H9 (cell line): ENCODE data around the gene XPA. TPM values are rescaled to one million over a fixed set of nuclear protein-coding genes. Genes with fewer than 3 reads are reported as not detected.

Experiments
- DNase-seq: peaks from one replicate; pipeline ENCODE4 v3.0.0-alpha.2; 2017
- H2AFZ ChIP-seq: one replicate; pipeline ENCODE4 v1.6.1; 2013; ENCODE audit warnings: mild to moderate bottlenecking, low read length, control low read depth, moderate library complexity
- H2AK5ac ChIP-seq: 2 replicates; pipeline ENCODE4 v1.6.1; 2013; ENCODE audit warnings: low read length, control low read depth, mixed read lengths; ENCODE audit not compliant: insufficient read length
- H2BK120ac ChIP-seq: one replicate; pipeline ENCODE4 v1.6.1; 2013; ENCODE audit warnings: low read depth, mild to moderate bottlenecking, low read length, control low read depth, inconsistent platforms; ENCODE audit not compliant: poor library complexity, severe bottlenecking
- H2BK12ac ChIP-seq: 2 replicates; pipeline ENCODE4 v1.6.1; 2013; ENCODE audit warnings: low read length, control low read depth, mixed read lengths, low read depth; ENCODE audit not compliant: insufficient read length
- H2BK15ac ChIP-seq: 2 replicates; pipeline ENCODE4 v1.6.1; 2013; ENCODE audit warnings: low read depth, low read length, control low read depth
- H2BK20ac ChIP-seq: one replicate; pipeline ENCODE4 v1.6.1; 2013; ENCODE audit warnings: low read depth, mild to moderate bottlenecking, low read length, control low read depth, inconsistent platforms; ENCODE audit not compliant: poor library complexity, severe bottlenecking
- H2BK5ac ChIP-seq: 2 replicates; pipeline ENCODE4 v1.6.1; 2013; ENCODE audit warnings: low read length, control low read depth, mixed read lengths; ENCODE audit not compliant: insufficient read length
- H3K14ac ChIP-seq: 2 replicates; pipeline ENCODE4 v1.6.1; 2013; ENCODE audit warnings: low read length, control low read depth; ENCODE audit not compliant: insufficient read depth
- H3K18ac ChIP-seq: 2 replicates; pipeline ENCODE4 v1.6.1; 2013; ENCODE audit warnings: low read depth, mild to moderate bottlenecking, mixed read lengths, low read length, control low read depth; ENCODE audit not compliant: insufficient read length
- H3K23ac ChIP-seq: 2 replicates; pipeline ENCODE4 v1.6.1; 2013; ENCODE audit warnings: low read length, control low read depth, mixed read lengths, low read depth; ENCODE audit not compliant: insufficient read length
- H3K23me2 ChIP-seq: 2 replicates; pipeline ENCODE4 v1.6.1; 2013; ENCODE audit warnings: low read depth, mild to moderate bottlenecking, mixed read lengths, low read length, control low read depth; ENCODE audit not compliant: insufficient read length, poor library complexity, severe bottlenecking
- H3K27ac ChIP-seq: 2 replicates; pipeline ENCODE4 v1.5.1; 2013; ENCODE audit warnings: low read length, control low read depth, mixed read lengths, low read depth; ENCODE audit not compliant: insufficient read length
- H3K27me3 ChIP-seq: 2 replicates; pipeline ENCODE4 v1.6.1; 2013; ENCODE audit warnings: low read length, control low read depth, inconsistent platforms; ENCODE audit not compliant: insufficient read depth
- H3K4ac ChIP-seq: 2 replicates; pipeline ENCODE4 v1.6.1; 2013; ENCODE audit warnings: low read depth, mild to moderate bottlenecking, control low read depth, inconsistent platforms, low read length, moderate library complexity
- H3K4me1 ChIP-seq: 2 replicates; pipeline ENCODE4 v1.6.1; 2013; ENCODE audit warnings: low read length, control low read depth, inconsistent platforms; ENCODE audit not compliant: insufficient read depth
- H3K4me2 ChIP-seq: 2 replicates; pipeline ENCODE4 v1.6.1; 2013; ENCODE audit warnings: low read length, control low read depth, mixed read lengths; ENCODE audit not compliant: insufficient read length, insufficient read depth
- H3K56ac ChIP-seq: 2 replicates; pipeline ENCODE4 v1.6.1; 2013; ENCODE audit warnings: low read depth, mild to moderate bottlenecking, mixed read lengths, low read length, control low read depth; ENCODE audit not compliant: insufficient read length
- H3K79me1 ChIP-seq: 2 replicates; pipeline ENCODE4 v1.6.1; 2013; ENCODE audit warnings: low read depth, mild to moderate bottlenecking, moderate library complexity, low read length, control low read depth, inconsistent platforms; ENCODE audit not compliant: insufficient read depth, poor library complexity, severe bottlenecking
- H3K79me2 ChIP-seq: 2 replicates; pipeline ENCODE4 v1.6.1; 2013; ENCODE audit warnings: low read length, control low read depth, inconsistent platforms; ENCODE audit not compliant: insufficient read depth
- H3K9ac ChIP-seq: 2 replicates; pipeline ENCODE4 v1.6.1; 2013; ENCODE audit warnings: low read length, control low read depth, mixed read lengths; ENCODE audit not compliant: insufficient read length; ENCODE audit errors: extremely low read depth
- H3K9me3 ChIP-seq: one replicate; pipeline ENCODE4 v1.6.1; 2013; ENCODE audit warnings: low read depth, low read length, inconsistent platforms; ENCODE audit not compliant: control insufficient read depth
- H3T11ph ChIP-seq: one replicate; pipeline ENCODE4 v1.6.1; 2013; ENCODE audit warnings: mild to moderate bottlenecking, low read length, control low read depth, inconsistent platforms
- H4K20me1 ChIP-seq: one replicate; pipeline ENCODE4 v1.6.1; 2013; ENCODE audit not compliant: control insufficient read depth, insufficient read length, insufficient read depth
- H4K5ac ChIP-seq: 2 replicates; pipeline ENCODE4 v1.6.1; 2013; ENCODE audit warnings: low read depth, mild to moderate bottlenecking, mixed read lengths, low read length, control low read depth; ENCODE audit not compliant: insufficient read length
- H4K8ac ChIP-seq: replicated peaks from 2 replicates; pipeline ENCODE4 v1.6.1; 2013; ENCODE audit warnings: low read length, control low read depth, mixed read lengths, low read depth; ENCODE audit not compliant: insufficient read length
- H4K91ac ChIP-seq: 2 replicates; pipeline ENCODE4 v1.6.1; 2013; ENCODE audit warnings: low read depth, mild to moderate bottlenecking, moderate library complexity, mixed read lengths, low read length, control low read depth; ENCODE audit not compliant: insufficient read length
- H3K27ac Mint-ChIP-seq, 3 experiments: 2 replicates in 2 of 3; 3 replicates in 1 of 3; pipeline ENCODE4 v1.8.0; 2020 to 2021; ENCODE audit warnings: mixed read lengths in 3 of 3, mild to moderate bottlenecking in 1 of 3, moderate library complexity in 1 of 3
- H3K27me3 Mint-ChIP-seq: 2 replicates; pipeline ENCODE4 v1.8.0; 2021; ENCODE audit warnings: low read depth, mild to moderate bottlenecking, moderate library complexity, mixed read lengths
- H3K36me3 Mint-ChIP-seq, 3 experiments: 2 replicates in 2 of 3; 3 replicates in 1 of 3; pipeline ENCODE4 v1.8.0; 2020 to 2021; ENCODE audit warnings: low read depth in 3 of 3, mixed read lengths in 3 of 3; ENCODE audit not compliant: insufficient read depth in 1 of 3
- H3K4me1 Mint-ChIP-seq, 2 experiments: 2 replicates each; pipeline ENCODE4 v1.8.0; 2020; ENCODE audit warnings: mixed read lengths in 2 of 2
- H3K4me3 Mint-ChIP-seq, 2 experiments: 2 replicates in 1 of 2; 3 replicates in 1 of 2; pipeline ENCODE4 v1.8.0; 2020 to 2021; ENCODE audit warnings: mild to moderate bottlenecking in 2 of 2, mixed read lengths in 2 of 2, moderate library complexity in 1 of 2
- H3K9me3 Mint-ChIP-seq, 2 experiments: 2 replicates in 1 of 2; 3 replicates in 1 of 2; pipeline ENCODE4 v1.8.0; 2020; ENCODE audit warnings: mild to moderate bottlenecking in 2 of 2, mixed read lengths in 2 of 2, moderate library complexity in 1 of 2
- CTCF ChIP-seq: fragments of 200-600 bp; sonication (generic); conservative IDR thresholded peaks from 3 replicates; pipeline ENCODE4 v1.8.0; 2021; ENCODE audit warnings: antibody characterized with exemption, mild to moderate bottlenecking
- WGBS: extraction: QIAGEN DNeasy Blood & Tissue Kit; methylation state at CpG from one replicate; pipeline ENCODE4 v1.1.7; 2013; ENCODE audit warnings: missing lambda C conversion rate, low lambda C conversion rate, mixed read lengths; ENCODE audit not compliant: insufficient read length; ENCODE audit errors: extremely low coverage; 5-methylcytosine and 5-hydroxymethylcytosine counted together
- total RNA-seq: library from RNA; stranded (reverse); gene quantifications from 2 replicates; pipeline ENCODE4 v1.2.1, GENCODE V29; 2021

XPA gene
- total RNA-seq, 1 experiment from 2014 or later: 6.6 TPM

GRCh38 chr9:97658707-97659106, 38.4 kb downstream of the XPA start:
- Histone ChIP-seq H3K23ac (no peak overlapping the region), H2BK15ac (no peak overlapping the region), H4K91ac (no peak overlapping the region), H3K14ac (no peak overlapping the region), H3K79me2 (no peaks in the 10 kb centered on the region), H3K9ac (no peak overlapping the region), H3K27ac (no peak overlapping the region), H4K8ac (no peak overlapping the region), H2BK5ac (no peak overlapping the region), H2BK120ac (no peak overlapping the region), H3K79me1 (no peaks in the 10 kb centered on the region), H3K23me2 (no peaks in the 10 kb centered on the region), H3K4ac (no peak overlapping the region), H4K5ac (no peak overlapping the region), H3K56ac (no peak overlapping the region), H3K4me2 (no peak overlapping the region), H3T11ph (no peak overlapping the region), H3K27me3 (no peaks in the 10 kb centered on the region), H3K4me1 (no peaks in the 10 kb centered on the region), H2AFZ (no peak overlapping the region), H3K9me3 (no peaks in the 10 kb centered on the region), H3K18ac (no peak overlapping the region), H2BK20ac (no peak overlapping the region), H2BK12ac (no peak overlapping the region), H4K20me1 (no peaks in the 10 kb centered on the region), H2AK5ac (no peak overlapping the region)
- WGBS: no CpG with 5 or more reads among the region's 1 CpG
- TF ChIP-seq CTCF: no peak
- no peaks in the 10 kb centered on the region for H3K9me3 Mint-ChIP-seq
- H3K27me3 Mint-ChIP-seq: no peaks in the 10 kb centered on the region
- H3K4me3 Mint-ChIP-seq: no peak overlapping the region
- H3K27ac Mint-ChIP-seq: no peak overlapping the region
- DNase-seq: no peak
- peaks cover 33 to 93% (median 84%) of the 10 kb centered on the region in 3 experiments; a peak in 6 of 7 replicates for H3K36me3 Mint-ChIP-seq
- H3K4me1 Mint-ChIP-seq: no peaks in the 10 kb centered on the region
